DOHH2 (cell line): ENCODE measurements around the gene KCTD11.

Experiments
- CTCF ChIP-seq: fragments of 200-600 bp; sonication (generic); IDR thresholded peaks from one replicate; pipeline ENCODE4 v1.5.1; 2014; ENCODE audit warnings: antibody characterized with exemption, mild to moderate bottlenecking, low read depth, low read length; ENCODE audit not compliant: poor library complexity, severe bottlenecking
- EZH2phosphoT487 ChIP-seq: fragments of 200-600 bp; sonication (generic); IDR thresholded peaks from 2 replicates; pipeline ENCODE4 v1.6.1; 2017; ENCODE audit warnings: borderline replicate concordance, mild to moderate bottlenecking, antibody characterized with exemption, low read length, moderate library complexity, mixed read lengths

GRCh38 chr17:7309628-7310027 is 42.3 kb upstream of the KCTD11 start:
- TF ChIP-seq CTCF (no peak), EZH2phosphoT487 (no peak)
